ENCODE data around the gene LSAMP. TPM values are rescaled to one million over a fixed set of nuclear protein-coding genes. Genes with fewer than 3 reads are reported as not detected.

Gene LSAMP
- total and polyA plus RNA-seq, 2 of the 8 experiments (the other 6 are each of a cell fraction or from before 2014, with no cell fraction given) = 1.8 to 5.7 TPM

GRCh38 chr3:116020989-116021388 is 424.3 kb downstream of the LSAMP start:
- WGBS, 2 experiments (ENCODE audit: extremely low coverage in 1 of 2, insufficient coverage in 1 of 2, insufficient read length in 1 of 2, insufficient replicate concordance in 2 of 2, low coverage in 1 of 2, low lambda C conversion rate in 2 of 2, missing lambda C conversion rate in 1 of 2) = 92% methylated on average over 1 of the region's 1 CpG; no CpG with 5 or more reads in 1 of the 2 experiments
- H2BK120ac ChIP-seq (replicated peaks; ENCODE audit: low read depth, low read length) = no peak overlapping the region
- TF ChIP-seq HDAC6 (IDR thresholded peaks at IDR 0.05; ENCODE audit: low read depth, low read length) = no peak
- no peak for TF ChIP-seq SIN3A (conservative IDR thresholded peaks at IDR 0.05 in 1 of 2, IDR thresholded peaks at IDR 0.05 in 1 of 2; ENCODE audit: low read depth in 1 of 2, low read length in 2 of 2)
- no peak for TF ChIP-seq CTCF (IDR thresholded peaks at IDR 0.05; ENCODE audit: control extremely low read depth in 1 of 3, insufficient read depth in 1 of 3, low read depth in 1 of 3, low read length in 3 of 3)
- TF ChIP-seq SP2 (IDR thresholded peaks at IDR 0.05; ENCODE audit: low read length) = no peak
- TF ChIP-seq POU5F1 (IDR thresholded peaks at IDR 0.05; ENCODE audit: low read depth, low read length) = no peak
- no peak for TF ChIP-seq HDAC2 (IDR thresholded peaks at IDR 0.05; ENCODE audit: borderline replicate concordance in 1 of 2, low read depth in 2 of 2, low read length in 2 of 2)
- TF ChIP-seq ATF3 (IDR thresholded peaks at IDR 0.05; ENCODE audit: insufficient read depth, low read depth, low read length) = no peak
- TF ChIP-seq GABPA (IDR thresholded peaks at IDR 0.05; ENCODE audit: borderline replicate concordance, insufficient read depth, low read length) = no peak
- no peak for TF ChIP-seq BRCA1 (IDR thresholded peaks at IDR 0.05; ENCODE audit: low read depth, low read length)
- TF ChIP-seq EZH2 (IDR thresholded peaks at IDR 0.05; ENCODE audit: low read depth, low read length, severe bottlenecking) = no peak

More at GRCh38 chr3:116020989-116021388, 424.3 kb downstream of the LSAMP start:
- no peak overlapping the region for H2BK12ac ChIP-seq (ENCODE audit: low read depth, low read length)
- no peaks in the 10 kb centered on the region for H3K23me2 ChIP-seq (ENCODE audit: low read depth, low read length)
- H4K8ac ChIP-seq (ENCODE audit: extremely low read depth, insufficient read depth, low read length) = no peak overlapping the region
- no peak overlapping the region for H4K91ac ChIP-seq (replicated peaks; ENCODE audit: insufficient read length, low read length)
- no peak overlapping the region for H3K23ac ChIP-seq (ENCODE audit: insufficient read length)
- POLR2A ChIA-PET (ENCODE audit: partially characterized antibody) = no interaction called here
- no peak overlapping the region for H2BK20ac ChIP-seq (ENCODE audit: low read length)
- H3K9me3 ChIP-seq (ENCODE audit: insufficient read depth in 2 of 2, low read depth in 1 of 2, low read length in 1 of 2) = no peaks in the 10 kb centered on the region
- no peak overlapping the region for H4K5ac ChIP-seq (ENCODE audit: insufficient read length, low read depth, low read length)
- no peaks in the 10 kb centered on the region for H3K4me1 ChIP-seq (replicated peaks in 1 of 4; ENCODE audit: control insufficient read depth in 3 of 4, insufficient read depth in 4 of 4, low read length in 3 of 4)
- no peak for FAIRE-seq
- no peak overlapping the region for H2AK5ac ChIP-seq (ENCODE audit: low read depth, low read length)
- no peaks in the 10 kb centered on the region for H3K79me2 ChIP-seq (ENCODE audit: control insufficient read depth in 1 of 2, insufficient read depth in 2 of 2, low read length in 2 of 2)
- H2BK5ac ChIP-seq (ENCODE audit: low read depth, low read length) = no peak overlapping the region
- H3K56ac ChIP-seq (replicated peaks; ENCODE audit: insufficient read length, low read depth, low read length) = no peak overlapping the region
- H4K20me1 ChIP-seq (replicated peaks in 1 of 2; ENCODE audit: control insufficient read depth in 1 of 2, insufficient read depth in 2 of 2, low read length in 2 of 2) = no peaks in the 10 kb centered on the region
- no peaks in the 10 kb centered on the region for H3K79me1 ChIP-seq (ENCODE audit: low read depth, low read length)
- no peaks in the 10 kb centered on the region for H3K36me3 ChIP-seq (ENCODE audit: control insufficient read depth in 2 of 4, insufficient read depth in 4 of 4, low read length in 3 of 4)
- H3K9ac ChIP-seq (replicated peaks in 1 of 4; ENCODE audit: extremely low read depth in 1 of 4, low read depth in 3 of 4, low read length in 3 of 4) = no peak overlapping the region
- H3K18ac ChIP-seq (ENCODE audit: extremely low read depth, low read length) = no peak overlapping the region
- H3K14ac ChIP-seq (ENCODE audit: insufficient read length) = no peak overlapping the region
- H3K4ac ChIP-seq (replicated peaks; ENCODE audit: insufficient read length, low read depth, low read length) = no peak overlapping the region
- no peak overlapping the region for H3K4me3 ChIP-seq (ENCODE audit: extremely low read depth in 1 of 4, insufficient read depth in 2 of 4, low read depth in 3 of 4, low read length in 4 of 4)
- DNase-seq (ENCODE audit: low read depth in 1 of 2, low spot score in 2 of 2) = no peak
- CTCF ChIA-PET (ENCODE audit: partially characterized antibody) = interaction anchor here (1.3 to 5.2 kb wide), 2 partner anchors 9 to 13 kb away, joined by 4 to 22 read pairs; no protein-coding TSS in a partner anchor
- H2BK15ac ChIP-seq (ENCODE audit: low read length) = no peak overlapping the region
- no peak overlapping the region for H3K27ac ChIP-seq (ENCODE audit: low read depth, low read length)
- H3K4me2 ChIP-seq (ENCODE audit: insufficient read depth in 1 of 2, low read depth in 2 of 2, low read length in 2 of 2) = no peak overlapping the region
- H2AFZ ChIP-seq (ENCODE audit: low read length) = no peak overlapping the region
- no peaks in the 10 kb centered on the region for H3K27me3 ChIP-seq (replicated peaks in 1 of 4; ENCODE audit: control insufficient read depth in 3 of 4, extremely low read depth in 1 of 4, insufficient read depth in 3 of 4, low read length in 3 of 4)

All from H1 (cell line).